Measurements from ENCODE around the gene FXR1. TPM values are rescaled to one million over a fixed set of nuclear protein-coding genes. Genes with fewer than 3 reads are reported as not detected.

Gene FXR1
- total RNA-seq, 1 donor from 2014 or later: 118 TPM

- H3K36me3 Mint-ChIP-seq (ENCODE audit: low read depth): peaks cover 25% of the 10 kb centered on the region
- no peaks in the 10 kb centered on the region for H3K4me1 Mint-ChIP-seq (ENCODE audit: low read depth)
- no peak overlapping the region for H3K4me3 Mint-ChIP-seq (ENCODE audit: unreplicated experiment)
- H3K27me3 Mint-ChIP-seq (ENCODE audit: low read depth): no peaks in the 10 kb centered on the region
- no peak for TF ChIP-seq CTCF (IDR thresholded peaks at IDR 0.05)
- H3K9me3 Mint-ChIP-seq (ENCODE audit: low read depth): no peaks in the 10 kb centered on the region
- no peak overlapping the region for H3K27ac Mint-ChIP-seq (ENCODE audit: unreplicated experiment)
- no peak for DNase-seq (ENCODE audit: low spot score)
Observed at GRCh38 chr3:180961552-180961951, 49.1 kb downstream of the FXR1 start.

DNA sequence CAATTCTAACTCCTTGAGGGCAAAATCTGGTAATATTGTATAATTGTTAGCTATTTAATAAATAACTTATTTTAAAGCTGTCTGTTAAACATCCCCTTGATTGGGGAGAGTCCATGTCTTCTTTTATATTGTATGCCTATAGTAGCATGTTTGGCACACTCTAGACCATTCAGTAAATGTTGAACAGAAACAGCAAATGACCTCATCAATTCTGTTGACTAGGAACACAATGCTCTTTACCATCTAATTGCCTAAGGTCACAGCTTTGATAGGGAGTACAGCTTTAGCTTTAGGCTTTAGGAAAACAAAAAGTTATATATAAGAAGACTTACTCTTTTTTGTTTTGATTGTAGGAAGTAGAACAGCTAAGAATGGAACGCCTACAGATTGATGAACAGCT, 50.1 kb downstream of the FXR1 start:
- H3K36me3 Mint-ChIP-seq (ENCODE audit: low read depth): peaks cover 23% of the 10 kb centered on the region
- no peak overlapping the region for H3K4me3 Mint-ChIP-seq (ENCODE audit: unreplicated experiment)
- H3K27ac Mint-ChIP-seq (ENCODE audit: unreplicated experiment): no peak overlapping the region

GRCh38 chr3:180970931-180971330, 58.5 kb downstream of the FXR1 start:
- Mint-ChIP-seq H3K27ac (ENCODE audit: unreplicated experiment) (no peak overlapping the region), H3K4me1 (ENCODE audit: low read depth) (no peaks in the 10 kb centered on the region), H3K4me3 (ENCODE audit: unreplicated experiment) (no peak overlapping the region), H3K27me3 (ENCODE audit: low read depth) (no peaks in the 10 kb centered on the region), H3K9me3 (ENCODE audit: low read depth) (no peaks in the 10 kb centered on the region), H3K36me3 (ENCODE audit: low read depth) (peaks cover 17% of the 10 kb centered on the region)
- no peak for TF ChIP-seq CTCF (IDR thresholded peaks at IDR 0.05)
- DNase-seq (ENCODE audit: low spot score): no peak

More for the DNA sequence above, 50.1 kb downstream of the FXR1 start:
- H3K4me1 Mint-ChIP-seq (ENCODE audit: low read depth): no peaks in the 10 kb centered on the region
- TF ChIP-seq CTCF (IDR thresholded peaks at IDR 0.05): no peak
- H3K27me3 Mint-ChIP-seq (ENCODE audit: low read depth): no peaks in the 10 kb centered on the region
- DNase-seq (ENCODE audit: low spot score): no peak
- H3K9me3 Mint-ChIP-seq (ENCODE audit: low read depth): no peaks in the 10 kb centered on the region

DNA sequence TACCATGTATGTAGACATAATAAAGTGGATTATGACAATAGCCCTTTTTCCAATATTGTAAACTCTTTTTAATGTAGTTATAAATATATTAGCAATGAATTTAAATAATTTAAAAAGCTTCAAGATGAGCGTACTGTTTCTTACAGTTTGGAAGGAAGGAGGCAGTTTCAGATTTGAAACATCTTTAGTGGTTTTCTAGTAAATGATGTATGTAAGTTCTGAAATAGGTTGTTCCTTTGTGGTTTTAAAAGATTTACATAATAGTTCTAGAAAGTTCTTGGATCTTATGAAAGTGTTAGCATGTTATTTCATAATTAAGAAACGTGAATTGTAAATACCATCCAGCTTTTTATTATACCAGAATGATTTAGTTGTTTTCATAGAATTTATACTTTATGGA, 61.1 kb downstream of the FXR1 start:
- H3K27me3 Mint-ChIP-seq (ENCODE audit: low read depth): no peaks in the 10 kb centered on the region
- no peak overlapping the region for H3K4me3 Mint-ChIP-seq (ENCODE audit: unreplicated experiment)
- peaks cover 11% of the 10 kb centered on the region for H3K36me3 Mint-ChIP-seq (ENCODE audit: low read depth)
- no peak for TF ChIP-seq CTCF (IDR thresholded peaks at IDR 0.05)
- no peaks in the 10 kb centered on the region for H3K9me3 Mint-ChIP-seq (ENCODE audit: low read depth)
- no peak overlapping the region for H3K27ac Mint-ChIP-seq (ENCODE audit: unreplicated experiment)
- no peak for DNase-seq (ENCODE audit: low spot score)
- H3K4me1 Mint-ChIP-seq (ENCODE audit: low read depth): no peaks in the 10 kb centered on the region

DNA sequence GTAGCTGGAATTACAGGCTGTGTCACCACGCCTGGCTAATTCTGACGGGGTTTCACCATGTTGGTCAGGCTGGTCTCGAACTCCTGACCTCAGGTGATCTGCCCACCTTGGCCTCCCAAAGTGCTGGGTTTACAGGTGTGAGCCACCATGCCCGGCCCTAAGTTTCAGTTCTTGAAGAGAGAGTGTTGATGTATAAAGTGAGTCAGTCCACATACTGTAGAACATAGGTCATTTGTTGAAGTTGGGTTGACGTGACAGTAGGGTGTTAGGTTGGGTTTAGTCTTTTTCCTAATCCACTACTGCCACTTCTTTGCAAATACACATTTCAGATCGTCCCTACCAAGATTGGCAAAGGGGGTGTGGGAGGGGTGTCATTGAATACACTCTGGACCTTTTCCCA, 61.8 kb downstream of the FXR1 start:
- H3K27me3 Mint-ChIP-seq (ENCODE audit: low read depth): no peaks in the 10 kb centered on the region
- no peak for TF ChIP-seq CTCF (IDR thresholded peaks at IDR 0.05)
- H3K27ac Mint-ChIP-seq (ENCODE audit: unreplicated experiment): no peak overlapping the region
- no peak overlapping the region for H3K4me3 Mint-ChIP-seq (ENCODE audit: unreplicated experiment)
- H3K36me3 Mint-ChIP-seq (ENCODE audit: low read depth): peaks cover 9% of the 10 kb centered on the region
- H3K9me3 Mint-ChIP-seq (ENCODE audit: low read depth): no peaks in the 10 kb centered on the region
- no peaks in the 10 kb centered on the region for H3K4me1 Mint-ChIP-seq (ENCODE audit: low read depth)
- no peak for DNase-seq (ENCODE audit: low spot score)
